NCI-H1092 treated with DMSO at 0.1 percent for 48 hours (cell line): Measurements from ENCODE around the gene CD300LD.

Source experiments
- DNase-seq: peaks from one replicate; lab custom pipeline; 2025; lab: John Stamatoyannopoulos, UW

The CD300LD gene

DNA sequence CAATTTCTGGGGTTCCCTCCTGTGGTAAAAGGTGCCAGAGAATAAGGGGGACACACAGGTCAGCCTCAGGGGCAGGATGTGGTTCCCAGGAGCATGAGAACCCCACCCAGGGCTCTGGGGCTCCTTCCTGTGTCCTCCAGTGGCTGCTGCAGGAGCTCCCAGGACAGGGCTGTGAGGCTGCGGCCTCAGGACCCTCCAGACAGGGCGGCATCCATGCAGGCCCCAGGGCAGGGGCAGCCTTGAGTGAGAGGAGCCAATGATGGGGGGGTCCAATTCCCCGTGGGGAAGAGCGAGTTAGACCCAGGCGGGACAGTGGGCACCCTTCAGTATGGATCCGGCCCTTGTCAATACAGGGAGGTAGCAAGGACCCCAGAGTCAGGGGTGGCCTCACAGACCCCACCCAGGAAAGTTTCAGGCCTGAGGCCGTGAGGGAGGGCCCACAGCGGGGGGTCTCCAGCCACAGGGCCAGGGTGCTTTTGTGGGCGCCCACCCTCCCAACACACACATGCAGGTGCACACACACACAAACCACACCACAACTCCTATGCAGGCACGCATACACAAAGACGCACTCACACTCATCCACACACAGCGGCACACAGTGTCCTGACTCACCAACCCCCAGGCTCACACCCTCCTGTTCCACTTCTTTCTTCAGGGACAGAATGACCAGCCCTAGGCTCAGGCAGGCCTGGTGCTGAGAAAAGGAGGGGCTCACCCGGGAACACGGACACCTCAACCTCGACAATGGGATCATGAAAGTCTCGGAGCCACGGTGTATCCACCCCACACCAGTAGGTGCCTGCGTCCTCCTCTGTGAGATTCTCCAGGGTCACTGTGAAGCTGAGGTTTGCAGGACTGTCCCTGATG, 48.0 kb downstream of the CD300LD start:
- no peak for DNase-seq

DNA sequence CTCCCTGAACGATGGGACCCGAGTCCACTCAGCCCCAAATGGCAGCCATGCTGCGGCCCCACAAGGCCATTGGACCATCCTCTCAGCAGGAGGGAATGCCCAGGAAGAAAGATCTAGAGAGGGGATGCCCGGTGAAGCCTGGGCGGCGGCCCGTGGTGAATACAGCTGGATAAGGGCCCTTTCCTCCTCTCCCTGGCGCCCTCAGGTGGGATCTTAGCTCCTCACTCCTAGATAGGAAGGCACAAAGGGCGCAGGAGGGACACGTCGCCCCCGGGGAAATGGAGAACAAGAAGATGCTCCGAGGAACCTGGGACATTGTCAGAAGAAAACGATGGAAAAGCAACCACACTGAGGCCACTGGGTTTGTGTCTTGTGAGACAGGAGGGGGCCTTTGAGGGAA, 48.7 kb downstream of the CD300LD start:
- no peak for DNase-seq

DNA sequence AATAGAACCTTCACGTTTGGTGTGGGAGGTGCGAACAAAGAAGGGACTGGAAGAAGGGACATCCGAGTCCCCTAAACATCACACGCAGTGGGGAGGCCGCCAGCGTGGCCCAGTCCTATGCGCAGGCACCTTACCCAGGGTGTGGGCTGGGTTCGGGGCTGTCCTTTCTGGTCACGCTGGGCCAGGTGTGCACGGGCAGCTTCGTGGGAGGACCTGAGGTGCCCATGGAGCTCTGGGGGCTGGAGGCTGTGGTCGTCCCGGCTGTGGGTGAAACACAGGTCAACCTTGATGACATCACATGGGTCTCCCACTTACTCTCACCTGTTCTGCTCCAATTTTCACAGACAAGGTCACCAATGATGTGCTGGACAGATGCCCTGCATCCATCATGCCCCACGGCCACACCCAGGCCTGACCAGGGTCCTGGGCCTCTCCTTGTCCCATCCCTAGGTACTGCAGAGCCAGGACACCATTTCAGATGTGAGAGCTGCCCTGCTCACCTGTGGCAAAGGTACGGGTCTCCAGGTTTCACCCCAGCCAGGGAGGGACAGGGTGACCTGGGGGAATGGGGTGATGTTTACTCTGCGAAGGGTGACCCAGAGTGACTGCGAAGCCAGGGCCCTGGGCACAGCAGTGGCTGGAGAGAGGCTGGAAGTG, 49.2 kb downstream of the CD300LD start:
- DNase-seq: no peak

DNA sequence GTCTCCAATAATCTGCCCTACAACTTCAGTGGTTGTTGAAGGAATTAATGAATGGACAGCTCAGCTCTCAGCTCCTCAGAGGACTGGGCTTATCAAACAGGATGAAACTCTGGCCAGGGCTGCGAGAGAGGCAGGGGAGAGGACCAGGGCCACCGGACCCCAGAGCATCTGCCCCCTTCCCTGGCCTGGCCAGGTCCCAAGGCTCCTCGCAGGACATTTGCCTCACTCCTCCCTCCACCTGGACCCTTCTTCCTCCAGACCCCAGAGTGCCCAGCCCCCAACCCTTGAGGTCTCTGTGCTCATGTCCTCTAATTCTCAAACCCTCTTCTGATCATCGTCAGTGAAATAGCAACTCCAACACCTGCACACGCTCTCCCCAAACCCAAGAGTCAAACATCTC, 49.9 kb downstream of the CD300LD start:
- DNase-seq: no peak

DNA sequence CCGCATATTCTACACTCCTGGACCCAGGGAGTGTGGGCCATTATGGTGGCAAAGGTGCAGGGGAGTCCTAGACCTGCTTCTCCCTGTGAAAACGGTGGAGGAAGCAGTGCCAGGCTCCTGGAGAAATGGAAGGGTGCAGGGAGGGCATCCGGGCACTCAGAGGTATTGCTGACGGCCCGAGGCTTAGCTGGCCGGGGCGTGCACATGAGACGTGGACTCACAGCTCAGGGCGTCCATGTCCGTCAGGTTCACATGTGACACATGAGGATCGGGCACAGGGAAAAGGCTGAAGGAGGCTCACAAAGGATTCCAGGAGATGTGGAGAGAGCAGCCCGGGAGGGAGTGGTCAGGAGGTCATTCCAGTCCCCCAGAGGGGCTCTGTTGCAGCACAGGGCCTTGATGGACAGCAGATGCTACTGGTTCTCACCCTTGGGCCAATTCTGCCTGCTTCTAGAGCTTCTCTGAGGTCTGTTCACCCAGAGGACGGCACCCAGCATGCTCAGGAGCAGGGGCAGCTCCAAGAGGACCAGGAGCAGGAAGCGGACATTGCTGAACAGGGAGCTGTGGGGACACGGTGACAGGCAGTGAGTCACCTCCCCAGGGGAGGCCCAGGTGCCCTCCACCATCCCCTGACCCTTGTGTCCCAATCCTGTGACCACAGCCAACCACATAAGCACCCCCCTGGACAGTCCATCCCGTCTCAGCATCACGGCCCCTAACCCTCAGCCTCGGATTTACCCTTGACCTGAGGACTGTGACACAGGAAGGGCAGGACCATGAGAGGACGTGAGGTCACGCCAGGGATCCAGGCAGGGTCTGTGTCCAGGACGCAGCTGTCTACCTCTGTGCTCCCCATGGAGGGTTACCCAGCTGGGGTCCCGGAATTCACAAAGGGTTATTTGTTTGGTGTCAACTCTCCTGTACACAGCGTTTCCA, 50.6 kb downstream of the CD300LD start:
- DNase-seq: no peak

DNA sequence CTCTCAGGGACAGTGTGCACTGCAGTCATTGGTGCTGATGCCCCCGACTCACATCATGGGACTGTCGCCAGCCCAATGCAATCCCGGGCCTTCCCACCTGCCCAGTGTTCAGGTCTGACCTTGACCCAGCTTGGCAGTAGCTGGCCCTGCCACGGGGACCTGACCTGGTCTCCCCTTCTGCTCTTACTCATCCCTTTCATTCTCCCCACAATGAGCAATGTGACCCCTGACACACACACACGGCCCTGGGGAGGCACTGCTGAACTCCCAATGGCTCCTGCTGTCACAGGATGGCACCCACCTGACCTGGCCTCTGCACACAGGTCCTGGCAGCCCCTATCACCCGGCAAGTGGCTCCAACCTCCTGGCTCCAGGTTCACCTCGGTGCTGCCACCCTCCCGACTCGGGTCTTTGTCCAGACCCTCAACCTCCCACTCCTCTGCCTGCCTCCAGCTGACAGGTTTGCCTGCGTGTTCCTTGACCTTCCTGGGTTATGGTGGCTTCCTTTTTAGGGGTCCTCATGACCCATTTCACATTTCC, 52.7 kb downstream of the CD300LD start:
- no peak for DNase-seq

DNA sequence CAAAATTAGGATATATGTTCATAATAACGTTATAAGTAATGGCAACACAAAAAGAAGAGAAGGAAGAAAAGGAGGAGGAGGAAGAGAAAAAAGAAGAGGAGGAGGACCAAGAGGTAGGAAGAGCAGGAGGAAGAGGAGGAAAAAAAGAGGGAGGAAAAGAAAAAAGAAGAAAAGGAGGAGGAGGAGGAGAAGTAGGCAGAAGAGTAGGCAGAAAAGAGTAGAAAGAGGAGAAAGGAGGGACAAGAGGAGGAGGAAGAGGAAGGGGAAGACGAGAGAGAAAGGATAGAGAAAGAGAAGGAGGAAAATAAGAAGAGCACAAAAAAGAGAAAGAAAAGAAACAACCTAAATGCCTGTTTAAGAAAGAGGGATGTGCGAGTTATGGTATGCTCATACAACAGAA, 55.2 kb downstream of the CD300LD start:
- no peak for DNase-seq

DNA sequence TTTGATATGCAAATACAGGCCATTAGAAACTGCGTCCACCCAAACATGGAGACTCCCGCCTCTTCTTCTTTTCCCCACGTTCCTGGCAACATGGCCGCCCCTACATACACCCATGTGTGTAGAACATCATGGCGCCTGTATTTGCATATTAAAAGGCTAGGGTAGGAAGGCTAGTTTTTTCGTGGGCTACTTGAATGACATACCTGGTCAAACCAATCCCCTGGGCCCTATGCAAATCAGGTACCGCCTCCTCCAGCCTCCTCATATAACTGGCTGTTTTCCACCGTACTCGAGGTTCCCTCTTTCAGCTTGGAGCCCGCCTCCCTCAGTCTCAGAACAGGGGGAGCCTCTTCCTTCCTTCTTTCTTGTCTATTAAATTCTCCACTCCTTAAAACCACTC, 60.0 kb downstream of the CD300LD start:
- no peak for DNase-seq

DNA sequence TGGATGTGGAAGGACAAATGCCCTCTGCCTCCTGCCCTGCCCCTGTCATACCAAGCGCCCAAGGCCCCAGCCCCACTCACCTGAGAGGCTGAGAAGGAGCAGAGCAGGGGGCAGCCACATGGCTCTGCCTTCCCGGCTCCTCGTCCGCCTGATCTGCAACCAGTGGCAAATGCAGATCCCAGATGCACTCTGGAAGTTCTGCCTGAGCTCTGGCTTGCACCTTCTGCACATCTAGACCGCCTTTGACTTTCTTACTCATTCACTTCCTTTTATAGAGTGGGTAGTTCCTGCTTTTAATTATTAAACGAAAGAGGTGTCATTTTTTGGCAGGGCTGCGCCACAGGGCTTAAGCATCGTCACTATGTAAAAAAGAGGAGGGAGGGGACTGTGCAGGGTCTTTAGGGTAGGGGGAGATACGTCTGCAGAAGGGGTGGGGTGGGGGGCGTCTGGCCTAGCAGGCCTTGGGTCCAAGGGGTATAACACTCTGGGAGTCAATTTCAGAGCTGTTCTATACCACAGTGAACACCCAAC, 60.8 kb downstream of the CD300LD start, which contains the start of gene CD300LB:
TSS of gene CD300LB (minus strand) at position 245 of the 531 bp plus-strand sequence. CDS start at position 120, 125 bp downstream.
- no peak for DNase-seq

DNA sequence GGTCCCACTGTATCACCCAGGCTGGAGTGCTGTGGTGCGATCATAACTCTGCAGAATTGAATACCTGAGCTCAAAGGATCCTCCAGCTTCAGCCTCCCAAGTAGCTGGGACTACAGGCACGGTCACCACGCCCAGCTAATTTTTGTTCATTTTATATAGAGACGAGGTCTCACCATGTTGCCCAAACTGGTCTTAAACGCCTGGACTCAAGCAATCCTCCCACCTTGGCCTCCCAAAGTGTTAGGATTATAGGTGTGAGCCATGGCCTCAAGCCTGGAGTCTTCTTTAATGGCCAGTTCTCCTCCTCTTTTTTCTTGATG, 61.3 kb downstream of the CD300LD start:
- no peak for DNase-seq
